ENCODE measurements around the gene CCDC93.

Gene CCDC93

DNA sequence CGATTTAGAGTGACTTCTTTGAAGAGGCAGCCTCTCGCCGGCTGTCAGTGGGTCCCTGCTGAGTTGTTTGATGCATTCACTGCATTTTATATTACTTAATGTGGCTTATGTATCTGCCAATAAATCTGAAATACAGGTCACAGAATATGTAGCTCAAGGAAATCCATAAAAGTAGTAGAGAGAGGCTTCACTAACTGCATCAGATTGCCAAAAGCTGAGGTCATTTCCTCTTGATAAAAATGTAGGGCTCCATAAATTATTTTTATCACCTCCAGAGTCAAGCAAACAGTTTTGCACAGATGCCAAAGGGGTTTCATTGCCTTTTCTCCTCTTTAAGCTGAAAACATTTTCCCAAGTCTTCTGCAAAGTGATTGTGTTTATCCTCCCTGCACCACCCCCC is 36.5 kb upstream of the CCDC93 start (continued):
- TF ChIP-seq ZNF366 (tag by site-specific recombination; conservative IDR thresholded peaks at IDR 0.05) (peak; percentile 21; the same call in 1 of the 2 replicates), ZNF585B (tag by site-specific recombination; IDR thresholded peaks at IDR 0.05) (no peak), ZNF580 (tag by site-specific recombination; IDR thresholded peaks at IDR 0.05) (no peak), SP3 (tag by site-specific recombination; IDR thresholded peaks at IDR 0.05) (no peak), ZNF112 (tag by site-specific recombination; IDR thresholded peaks at IDR 0.05) (no peak), REPIN1 (tag by site-specific recombination; IDR thresholded peaks at IDR 0.05; ENCODE audit: low read depth) (no peak), ZNF24 (tag by site-specific recombination; IDR thresholded peaks at IDR 0.05) (no peak), ZNF19 (tag by site-specific recombination; IDR thresholded peaks at IDR 0.05; ENCODE audit: low read depth) (no peak), ZXDB (tag by site-specific recombination; IDR thresholded peaks at IDR 0.05) (peak; percentile 74), ZNF830 (tag by site-specific recombination; IDR thresholded peaks at IDR 0.05; ENCODE audit: low read depth) (no peak), ZNF624 (tag by site-specific recombination; IDR thresholded peaks at IDR 0.05) (no peak), ZNF610 (tag by site-specific recombination; IDR thresholded peaks at IDR 0.05; ENCODE audit: borderline replicate concordance) (no peak), KLF1 (tag by site-specific recombination; IDR thresholded peaks at IDR 0.05) (no peak), ZNF174 (tag by site-specific recombination; IDR thresholded peaks at IDR 0.05) (no peak), ZNF239 (tag by site-specific recombination; IDR thresholded peaks at IDR 0.05) (no peak), ZNF529 (tag by site-specific recombination; IDR thresholded peaks at IDR 0.05; ENCODE audit: insufficient replicate concordance) (no peak), KLF10 (tag by site-specific recombination; IDR thresholded peaks at IDR 0.05) (0 out of 2 replicates have a peak, but pooled peaks have one; percentile 22), ZNF670 (tag by site-specific recombination; IDR thresholded peaks at IDR 0.05; ENCODE audit: low read depth) (no peak), PATZ1 (tag by site-specific recombination; IDR thresholded peaks at IDR 0.05) (no peak), KLF7 (tag by site-specific recombination; IDR thresholded peaks at IDR 0.05; ENCODE audit: borderline replicate concordance) (no peak), ZNF354C (tag by site-specific recombination; IDR thresholded peaks at IDR 0.05; ENCODE audit: borderline replicate concordance, low read depth) (no peak), INSM2 (tag by site-specific recombination; IDR thresholded peaks at IDR 0.05) (no peak), ZBTB10 (tag by site-specific recombination; IDR thresholded peaks at IDR 0.05) (no peak), ZNF561 (tag by site-specific recombination; IDR thresholded peaks at IDR 0.05; ENCODE audit: borderline replicate concordance) (no peak), TRIM28 (IDR thresholded peaks at IDR 0.05; ENCODE audit: borderline replicate concordance, low read length) (no peak)
- TF ChIP-seq, protein P1, sequence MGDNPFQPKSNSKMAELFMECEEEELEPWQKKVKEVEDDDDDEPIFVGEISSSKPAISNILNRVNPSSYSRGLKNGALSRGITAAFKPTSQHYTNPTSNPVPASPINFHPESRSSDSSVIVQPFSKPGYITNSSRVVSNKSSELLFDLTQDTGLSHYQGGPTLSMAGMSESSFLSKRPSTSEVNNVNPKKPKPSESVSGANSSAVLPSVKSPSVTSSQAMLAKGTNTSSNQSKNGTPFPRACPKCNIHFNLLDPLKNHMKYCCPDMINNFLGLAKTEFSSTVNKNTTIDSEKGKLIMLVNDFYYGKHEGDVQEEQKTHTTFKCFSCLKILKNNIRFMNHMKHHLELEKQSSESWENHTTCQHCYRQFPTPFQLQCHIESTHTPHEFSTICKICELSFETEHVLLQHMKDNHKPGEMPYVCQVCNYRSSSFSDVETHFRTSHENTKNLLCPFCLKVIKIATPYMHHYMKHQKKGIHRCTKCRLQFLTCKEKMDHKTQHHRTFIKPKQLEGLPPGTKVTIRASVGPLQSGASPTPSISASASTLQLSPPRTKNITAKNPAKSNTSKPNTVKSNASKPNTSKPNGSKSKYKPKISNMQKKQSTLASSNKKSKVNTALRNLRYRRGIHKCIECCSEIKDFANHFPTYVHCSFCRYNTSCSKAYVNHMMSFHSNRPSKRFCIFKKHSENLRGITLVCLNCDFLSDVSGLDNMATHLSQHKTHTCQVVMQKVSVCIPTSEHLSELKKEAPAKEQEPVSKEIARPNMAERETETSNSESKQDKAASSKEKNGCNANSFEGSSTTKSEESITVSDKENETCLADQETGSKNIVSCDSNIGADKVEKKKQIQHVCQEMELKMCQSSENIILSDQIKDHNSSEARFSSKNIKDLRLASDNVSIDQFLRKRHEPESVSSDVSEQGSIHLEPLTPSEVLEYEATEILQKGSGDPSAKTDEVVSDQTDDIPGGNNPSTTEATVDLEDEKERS (tag by site-specific recombination; IDR thresholded peaks at IDR 0.05) = no peak
- TF ChIP-seq, protein P2, sequence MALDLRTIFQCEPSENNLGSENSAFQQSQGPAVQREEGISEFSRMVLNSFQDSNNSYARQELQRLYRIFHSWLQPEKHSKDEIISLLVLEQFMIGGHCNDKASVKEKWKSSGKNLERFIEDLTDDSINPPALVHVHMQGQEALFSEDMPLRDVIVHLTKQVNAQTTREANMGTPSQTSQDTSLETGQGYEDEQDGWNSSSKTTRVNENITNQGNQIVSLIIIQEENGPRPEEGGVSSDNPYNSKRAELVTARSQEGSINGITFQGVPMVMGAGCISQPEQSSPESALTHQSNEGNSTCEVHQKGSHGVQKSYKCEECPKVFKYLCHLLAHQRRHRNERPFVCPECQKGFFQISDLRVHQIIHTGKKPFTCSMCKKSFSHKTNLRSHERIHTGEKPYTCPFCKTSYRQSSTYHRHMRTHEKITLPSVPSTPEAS (tag by site-specific recombination; IDR thresholded peaks at IDR 0.05) = no peak
- TF ChIP-seq, protein P3, sequence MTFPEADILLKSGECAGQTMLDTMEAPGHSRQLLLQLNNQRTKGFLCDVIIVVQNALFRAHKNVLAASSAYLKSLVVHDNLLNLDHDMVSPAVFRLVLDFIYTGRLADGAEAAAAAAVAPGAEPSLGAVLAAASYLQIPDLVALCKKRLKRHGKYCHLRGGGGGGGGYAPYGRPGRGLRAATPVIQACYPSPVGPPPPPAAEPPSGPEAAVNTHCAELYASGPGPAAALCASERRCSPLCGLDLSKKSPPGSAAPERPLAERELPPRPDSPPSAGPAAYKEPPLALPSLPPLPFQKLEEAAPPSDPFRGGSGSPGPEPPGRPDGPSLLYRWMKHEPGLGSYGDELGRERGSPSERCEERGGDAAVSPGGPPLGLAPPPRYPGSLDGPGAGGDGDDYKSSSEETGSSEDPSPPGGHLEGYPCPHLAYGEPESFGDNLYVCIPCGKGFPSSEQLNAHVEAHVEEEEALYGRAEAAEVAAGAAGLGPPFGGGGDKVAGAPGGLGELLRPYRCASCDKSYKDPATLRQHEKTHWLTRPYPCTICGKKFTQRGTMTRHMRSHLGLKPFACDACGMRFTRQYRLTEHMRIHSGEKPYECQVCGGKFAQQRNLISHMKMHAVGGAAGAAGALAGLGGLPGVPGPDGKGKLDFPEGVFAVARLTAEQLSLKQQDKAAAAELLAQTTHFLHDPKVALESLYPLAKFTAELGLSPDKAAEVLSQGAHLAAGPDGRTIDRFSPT (tag by site-specific recombination; IDR thresholded peaks at IDR 0.05) = no peak
